ENCODE results near the gene KPNB1. TPM values are rescaled to one million over a fixed set of nuclear protein-coding genes. Genes with fewer than 3 reads are reported as not detected.

KPNB1 gene
- total RNA-seq, 1 experiment from 2014 or later = 437 TPM

DNA sequence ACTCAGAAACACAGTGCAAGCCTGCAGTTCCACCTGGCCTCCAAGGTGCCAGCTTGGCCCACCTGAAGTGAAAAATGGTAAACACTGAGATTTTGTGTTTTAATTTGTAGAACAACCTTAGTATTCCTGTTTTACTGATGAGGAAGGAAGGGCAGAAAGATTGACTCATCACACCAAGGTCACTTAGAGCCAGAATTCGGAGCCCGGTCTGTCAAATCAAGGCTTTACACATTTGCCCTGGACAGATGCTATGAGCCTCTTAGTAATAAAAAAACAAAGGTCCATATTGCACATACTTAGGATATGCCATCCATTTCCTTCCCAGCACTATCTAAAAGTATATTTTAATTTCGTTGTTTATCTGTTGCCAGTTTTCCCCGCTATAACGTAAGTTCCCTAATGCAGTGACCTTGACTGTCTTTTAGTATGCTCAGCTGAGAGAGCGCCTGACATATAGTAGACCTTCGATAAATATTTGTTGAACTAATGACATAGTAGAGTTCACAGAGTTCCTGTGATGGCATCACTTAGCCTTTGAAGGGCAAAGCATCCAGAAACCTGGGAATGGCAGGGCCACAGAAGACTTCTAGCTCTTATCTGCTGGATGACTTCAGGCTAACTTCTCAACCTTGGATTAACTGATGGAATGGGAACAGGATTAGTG is 37.1 kb downstream of the KPNB1 start:
- 0 out of 2 replicates have a peak, but pooled peaks cover 7% of the 10 kb centered on the region for H4K20me1 ChIP-seq (ENCODE audit: low read length)
- no peak overlapping the region for H3K27ac ChIP-seq (ENCODE audit: low read length)
- TF ChIP-seq EZH2 (IDR thresholded peaks at IDR 0.05; ENCODE audit: low read length, unreplicated experiment) = no peak
- TF ChIP-seq CTCF (conservative IDR thresholded peaks at IDR 0.05; ENCODE audit: low read depth, low read length) = no peak
- H3K36me3 ChIP-seq (ENCODE audit: low read depth, low read length) = peaks cover 38% of the 10 kb centered on the region
- no peak overlapping the region for H2AFZ ChIP-seq (ENCODE audit: low read length)
- no peaks in the 10 kb centered on the region for H3K9me3 ChIP-seq (ENCODE audit: low read length)
- no peak overlapping the region for H3K9ac ChIP-seq (ENCODE audit: low read length)
- DNase-seq = no peak
- no peaks in the 10 kb centered on the region for H3K9me2 ChIP-seq (replicated peaks; ENCODE audit: low read length)
- H3K79me2 ChIP-seq (ENCODE audit: low read length) = no peaks in the 10 kb centered on the region
- intact Hi-C loops (cut with micrococcal nuclease) = no loop called here
- ATAC-seq = no peak; the same call in 1 of the 2 replicates
- H3K27me3 ChIP-seq (ENCODE audit: low read length) = no peaks in the 10 kb centered on the region
- H3K4me2 ChIP-seq (ENCODE audit: low read length) = no peak overlapping the region
- no peak overlapping the region for H3K4me3 ChIP-seq (ENCODE audit: low read length)
- peaks cover 11% of the 10 kb centered on the region for H3F3A ChIP-seq (ENCODE audit: low read length, unreplicated experiment)
- CTCF ChIA-PET = no interaction called here
- H3K4me1 ChIP-seq (ENCODE audit: insufficient read depth, low read length) = no peaks in the 10 kb centered on the region
- POLR2A ChIA-PET (ENCODE audit: unreplicated experiment) = interaction anchor here (0.6 kb wide), 1 partner anchor 7 kb away, joined by 5 read pairs; no protein-coding TSS in a partner anchor
- no TSS peak for BruUV-seq (replicated peaks)

DNA sequence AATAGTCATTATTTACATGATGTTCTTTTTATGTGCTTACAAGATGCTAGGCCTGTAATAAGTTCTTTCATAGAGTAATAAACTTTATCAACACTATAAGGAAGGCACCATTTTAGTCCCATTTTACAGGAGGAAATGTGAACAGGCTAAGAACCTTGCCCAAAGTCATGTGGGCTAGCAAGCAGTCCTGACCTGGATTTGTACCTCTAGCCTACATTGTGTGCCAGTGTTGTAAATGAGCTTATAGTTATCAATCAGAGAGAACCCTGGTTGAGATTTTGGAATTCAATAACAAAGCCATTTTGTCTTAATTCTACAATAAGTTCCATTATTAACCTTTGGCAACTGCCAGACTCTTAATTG is 37.6 kb downstream of the KPNB1 start:
- intact Hi-C loops (cut with micrococcal nuclease) = no loop called here
- BruUV-seq (replicated peaks) = no TSS peak
- H3K27me3 ChIP-seq (ENCODE audit: low read length) = no peaks in the 10 kb centered on the region
- H3K4me2 ChIP-seq (ENCODE audit: low read length) = no peak overlapping the region
- H4K20me1 ChIP-seq (ENCODE audit: low read length) = 0 out of 2 replicates have a peak, but pooled peaks cover 7% of the 10 kb centered on the region
- H2AFZ ChIP-seq (ENCODE audit: low read length) = no peak overlapping the region
- H3K4me1 ChIP-seq (ENCODE audit: insufficient read depth, low read length) = no peaks in the 10 kb centered on the region
- no peaks in the 10 kb centered on the region for H3K79me2 ChIP-seq (ENCODE audit: low read length)
- H3K27ac ChIP-seq (ENCODE audit: low read length) = no peak overlapping the region
- H3K9ac ChIP-seq (ENCODE audit: low read length) = no peak overlapping the region
- no peak overlapping the region for H3K4me3 ChIP-seq (ENCODE audit: low read length)
- ChIA-PET POLR2A (ENCODE audit: unreplicated experiment) (interaction anchor here (0.6 kb wide), 1 partner anchor 8 kb away, joined by 5 read pairs; no protein-coding TSS in a partner anchor), CTCF (interaction anchor here (0.7 kb wide), 1 partner anchor 202 kb away, joined by 3 read pairs; no protein-coding TSS in a partner anchor)
- no peak for DNase-seq
- H3K36me3 ChIP-seq (ENCODE audit: low read depth, low read length) = peaks cover 33% of the 10 kb centered on the region
- H3K9me2 ChIP-seq (replicated peaks; ENCODE audit: low read length) = no peaks in the 10 kb centered on the region
- TF ChIP-seq CTCF (conservative IDR thresholded peaks at IDR 0.05; ENCODE audit: low read depth, low read length) = no peak
- TF ChIP-seq EZH2 (IDR thresholded peaks at IDR 0.05; ENCODE audit: low read length, unreplicated experiment) = no peak
- TF ChIP-seq EZH2phosphoT487 (IDR thresholded peaks at IDR 0.05; ENCODE audit: borderline replicate concordance, low read length) = no peak
- peak; percentile 3; the same call in 1 of the 2 replicates for ATAC-seq
- peaks cover 6% of the 10 kb centered on the region for H3F3A ChIP-seq (ENCODE audit: low read length, unreplicated experiment)
- no peaks in the 10 kb centered on the region for H3K9me3 ChIP-seq (ENCODE audit: low read length)

DNA sequence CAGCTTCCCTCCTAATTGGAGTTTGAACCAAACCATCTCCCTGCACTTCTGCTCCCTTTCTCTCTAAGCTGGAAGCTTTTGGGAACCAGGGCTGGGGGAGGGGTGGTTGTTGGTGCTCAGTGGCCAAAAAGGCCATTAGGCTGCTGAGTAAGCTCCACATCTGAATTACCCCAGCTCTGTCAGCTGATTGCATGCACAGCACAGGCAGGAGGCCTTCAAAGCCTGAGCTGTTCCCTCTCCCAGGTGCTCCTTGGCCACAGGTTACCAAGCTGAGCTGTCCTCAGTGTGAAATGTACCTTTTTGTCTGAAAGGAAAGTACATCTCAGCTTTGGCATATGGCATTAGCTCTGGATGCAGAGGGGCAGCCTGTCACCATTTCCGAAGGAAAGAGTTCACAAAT is 38.0 kb downstream of the KPNB1 start:
- DNase-seq = no peak
- Histone ChIP-seq H2AFZ (ENCODE audit: low read length) (no peak overlapping the region), H4K20me1 (ENCODE audit: low read length) (0 out of 2 replicates have a peak, but pooled peaks cover 7% of the 10 kb centered on the region), H3K36me3 (ENCODE audit: low read depth, low read length) (peaks cover 29% of the 10 kb centered on the region), H3K27ac (ENCODE audit: low read length) (no peak overlapping the region), H3K4me3 (ENCODE audit: low read length) (no peak overlapping the region), H3K4me2 (ENCODE audit: low read length) (no peak overlapping the region), H3K9me2 (replicated peaks; ENCODE audit: low read length) (no peaks in the 10 kb centered on the region), H3K4me1 (ENCODE audit: insufficient read depth, low read length) (no peaks in the 10 kb centered on the region), H3K79me2 (ENCODE audit: low read length) (no peaks in the 10 kb centered on the region), H3F3A (ENCODE audit: low read length, unreplicated experiment) (peaks cover 5% of the 10 kb centered on the region), H3K9me3 (ENCODE audit: low read length) (no peaks in the 10 kb centered on the region), H3K9ac (ENCODE audit: low read length) (no peak overlapping the region), H3K27me3 (ENCODE audit: low read length) (no peaks in the 10 kb centered on the region)
- ChIA-PET POLR2A (ENCODE audit: unreplicated experiment) (interaction anchor here (0.5 to 0.8 kb wide), 3 partner anchors 8 to 793 kb away, joined by 3 to 5 read pairs (median 3); no protein-coding TSS in a partner anchor), CTCF (interaction anchor here (0.7 kb wide), 1 partner anchor 202 kb away, joined by 3 read pairs; no protein-coding TSS in a partner anchor)
- intact Hi-C loops (cut with micrococcal nuclease) = no loop called here
- BruUV-seq (replicated peaks) = no TSS peak
- no peak for TF ChIP-seq EZH2phosphoT487 (IDR thresholded peaks at IDR 0.05; ENCODE audit: borderline replicate concordance, low read length)
- no peak for TF ChIP-seq EZH2 (IDR thresholded peaks at IDR 0.05; ENCODE audit: low read length, unreplicated experiment)
- peak; percentile 52 for ATAC-seq

Measured in PC-3 (cell line).